Transverse colon (tissue), 4 donors: ENCODE results near the gene ANXA6.

ENCODE experiments used
- CTCF ChIP-seq, 5 experiments: fragments of 200-600 bp in 3 of 5; fragments of 450-650 bp in 2 of 5; sonication (generic) in 3 of 5; IDR thresholded peaks; 1 replicate in 2 of 5; 2 replicates in 3 of 5; pipeline ENCODE4 v1.5.1; 2016 to 2017; ENCODE audit warnings: antibody characterized with exemption in 5 of 5, inconsistent platforms in 3 of 5, mild to moderate bottlenecking in 2 of 5, moderate library complexity in 1 of 5
- POLR2A ChIP-seq: fragments of 450-650 bp; IDR thresholded peaks from one replicate; pipeline ENCODE4 v1.6.1; 2016; ENCODE audit warnings: antibody characterized with exemption, mild to moderate bottlenecking, moderate library complexity
- POLR2AphosphoS5 ChIP-seq, 3 donors: sonication (generic); formaldehyde crosslinking; IDR thresholded peaks; one replicate each; pipeline ENCODE4 v1.6.1; 2016; ENCODE audit warnings: antibody characterized with exemption in 3 of 3

- no peak for TF ChIP-seq CTCF (IDR thresholded peaks at IDR 0.05)
- no peak for TF ChIP-seq POLR2A
- no peak for TF ChIP-seq POLR2AphosphoS5 (IDR thresholded peaks at IDR 0.05)
Measured at GRCh38 chr5:151058891-151059489, 98.6 kb downstream of the ANXA6 start.
